HTR-8/SVneo (cell line): ENCODE results near the gene POLD1.

Experiments used
- DNase-seq: peaks from one replicate; pipeline ENCODE4 v3.0.0; 2011; ENCODE audit warnings: low spot score, mixed read lengths; ENCODE audit not compliant: insufficient read length
- FAIRE-seq: peaks from 2 replicates; lab custom pipeline; 2011; peaks lifted over from hg19 to GRCh38; lab: Jason Lieb, UNC

The POLD1 gene

DNA sequence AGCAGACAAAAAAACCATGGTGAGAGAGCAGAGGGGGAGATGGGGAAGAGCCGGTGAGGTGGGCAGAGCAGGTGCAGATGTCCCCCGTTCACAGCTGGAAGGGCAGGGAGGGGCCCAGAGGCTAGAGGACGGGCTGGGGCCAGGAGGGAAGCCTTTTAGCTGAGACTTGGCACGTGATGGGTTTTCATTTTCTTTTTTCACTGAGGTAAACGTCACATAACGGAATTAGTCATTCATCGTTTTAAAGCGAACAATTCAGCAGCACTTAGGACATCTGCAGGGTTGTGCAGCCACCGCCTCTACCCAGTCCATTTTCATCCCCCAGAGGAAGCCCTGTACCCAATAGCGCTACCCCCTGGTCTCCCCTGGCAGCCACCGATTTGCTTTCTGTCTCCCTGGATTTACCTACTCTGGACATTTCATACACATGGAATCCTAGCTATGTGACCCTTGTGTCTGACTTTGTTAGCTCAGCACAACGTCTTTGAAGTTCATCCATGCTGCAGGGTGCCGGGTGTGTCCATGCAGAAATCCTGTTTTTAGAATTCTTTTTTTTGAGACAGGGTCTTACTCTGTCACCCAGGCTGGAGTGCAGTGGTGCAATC lies 76.1 kb downstream of the POLD1 start:
- FAIRE-seq (no peak), DNase-seq (peak; percentile 72)

DNA sequence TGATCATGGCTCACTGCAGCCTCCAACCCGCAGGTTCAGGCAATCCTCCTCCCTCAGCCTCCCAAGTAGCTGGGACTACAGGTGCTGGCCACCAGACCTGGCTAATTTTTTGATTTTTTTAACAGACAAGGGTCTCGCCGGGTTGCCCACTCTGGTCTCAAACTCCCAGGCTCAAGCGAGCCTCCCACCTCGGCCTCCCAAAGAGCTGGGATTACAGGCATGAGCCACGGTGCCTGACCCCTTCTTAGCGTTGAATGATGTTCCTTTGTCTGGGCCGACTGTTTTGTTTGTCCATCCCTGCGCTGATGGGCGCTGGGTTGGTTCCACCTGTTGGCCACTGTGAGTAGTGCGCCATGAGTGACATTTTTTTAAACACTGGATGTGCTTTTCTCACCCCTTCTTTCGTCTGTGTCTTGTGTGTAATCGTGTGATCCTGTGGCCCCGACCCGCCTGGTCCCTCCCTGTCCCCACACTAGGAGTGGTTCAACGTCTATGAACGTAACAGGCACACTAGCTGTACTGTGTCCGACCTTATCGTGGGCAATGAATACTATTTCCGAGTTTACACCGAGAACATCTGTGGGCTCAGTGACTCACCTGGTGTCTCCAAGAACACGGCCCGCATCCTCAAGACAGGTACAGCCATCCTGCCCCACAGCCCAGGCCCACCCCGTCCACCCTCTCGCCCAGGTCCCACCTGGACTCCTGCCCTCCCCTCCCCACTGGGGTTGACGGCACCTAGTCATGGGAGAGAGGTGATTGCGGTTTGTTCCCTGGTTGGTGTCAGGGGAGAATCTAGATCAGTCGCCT lies 77.1 kb downstream of the POLD1 start:
- FAIRE-seq (peak; percentile 65), DNase-seq (peak; percentile 90)

DNA sequence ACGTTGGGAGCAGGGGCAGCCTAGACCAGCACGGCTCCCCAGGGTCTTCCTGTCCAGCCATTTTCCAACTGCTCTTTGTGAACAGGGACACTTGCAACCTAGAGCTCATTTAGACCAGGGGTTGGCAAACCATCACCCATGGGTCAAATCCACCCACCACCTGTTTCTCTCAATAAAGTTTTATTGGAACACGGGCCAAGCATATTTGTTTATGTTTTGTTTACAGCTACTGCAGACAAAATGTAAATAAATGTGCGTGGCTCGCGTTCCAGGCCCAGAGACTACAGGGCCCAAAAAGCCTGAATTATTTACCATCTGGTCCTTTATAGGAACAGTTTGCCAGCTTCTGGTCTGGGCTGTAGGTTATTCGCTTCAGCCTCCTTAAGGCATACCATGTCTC lies 78.8 kb downstream of the POLD1 start:
- DNase-seq (no peak), FAIRE-seq (no peak)

DNA sequence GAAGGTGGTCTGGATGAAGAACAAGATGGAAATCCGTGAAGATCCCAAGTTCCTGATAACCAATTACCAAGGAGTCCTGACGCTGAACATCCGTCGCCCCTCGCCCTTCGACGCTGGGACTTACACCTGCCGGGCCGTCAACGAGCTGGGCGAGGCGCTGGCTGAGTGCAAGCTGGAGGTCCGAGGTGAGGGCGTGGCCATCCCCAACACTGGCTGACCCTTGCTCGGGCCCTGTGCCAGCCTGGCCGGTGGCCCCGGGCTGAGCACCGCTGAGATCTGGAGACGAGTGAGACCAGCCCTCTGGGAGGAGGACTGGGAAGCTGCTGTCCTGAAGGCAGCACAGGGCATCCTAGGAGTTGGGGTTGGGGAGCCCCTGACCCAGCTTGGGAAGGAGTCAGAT lies 80.2 kb downstream of the POLD1 start:
- no peak for FAIRE-seq

DNA sequence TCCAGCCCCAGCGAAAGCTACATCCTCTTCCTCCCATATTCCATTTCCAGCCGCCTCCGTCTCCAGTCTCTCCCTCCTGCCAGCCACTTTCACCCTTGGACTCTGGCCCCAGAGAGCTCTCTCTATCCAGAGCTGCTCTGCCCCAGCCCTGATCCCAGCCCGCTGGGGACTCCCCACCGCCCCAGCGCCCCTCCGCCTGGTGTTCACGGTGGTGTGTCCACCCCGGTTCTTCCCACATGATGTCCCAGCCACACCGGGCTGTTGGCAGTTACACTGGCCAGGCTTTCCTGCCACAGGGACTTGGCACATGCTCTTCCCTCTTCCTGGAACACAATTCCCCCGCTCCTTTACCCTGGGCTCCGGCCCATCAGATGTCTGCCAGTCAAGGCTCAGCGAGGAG lies 80.9 kb downstream of the POLD1 start:
- no peak for FAIRE-seq

More for the DNA sequence above, 80.2 kb downstream of the POLD1 start:
- DNase-seq: no peak

DNA sequence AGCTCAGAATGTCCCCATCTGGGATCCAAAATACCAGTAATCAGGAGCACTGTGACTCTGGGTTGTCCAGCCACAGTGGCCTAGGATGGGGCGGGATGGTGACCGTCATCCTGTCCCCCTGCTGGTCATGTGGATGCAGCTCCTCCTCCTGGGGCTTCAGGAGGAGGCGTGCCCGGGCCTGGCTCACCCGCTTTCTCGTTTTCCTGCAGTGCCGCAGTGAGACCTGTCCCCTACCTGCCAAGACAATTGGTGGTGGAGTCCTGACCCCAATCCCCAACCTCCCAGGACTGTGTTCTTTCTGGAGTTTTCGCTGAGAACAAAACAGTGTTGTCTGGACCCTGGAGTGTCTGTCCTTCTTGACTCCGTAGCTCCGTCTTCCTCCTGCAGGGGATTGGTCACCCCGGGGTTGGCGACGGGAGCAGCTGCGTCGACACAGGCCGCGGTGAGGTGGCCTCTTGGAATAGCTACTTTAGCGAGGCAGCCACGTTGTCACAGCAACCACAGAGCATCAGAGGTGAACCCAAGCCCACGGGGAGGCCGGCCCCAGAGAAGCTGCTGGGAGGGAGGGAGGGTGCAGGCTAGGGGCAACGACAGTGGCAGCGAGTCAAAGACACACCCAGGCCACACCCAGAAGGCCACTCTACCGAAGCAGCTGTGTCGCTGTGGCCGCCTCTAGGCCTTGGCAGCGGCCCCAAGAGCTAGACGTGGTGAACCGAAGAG lies 82.0 kb downstream of the POLD1 start:
- DNase-seq (no peak), FAIRE-seq (no peak)

More for the DNA sequence above, 80.9 kb downstream of the POLD1 start:
- no peak for DNase-seq

DNA sequence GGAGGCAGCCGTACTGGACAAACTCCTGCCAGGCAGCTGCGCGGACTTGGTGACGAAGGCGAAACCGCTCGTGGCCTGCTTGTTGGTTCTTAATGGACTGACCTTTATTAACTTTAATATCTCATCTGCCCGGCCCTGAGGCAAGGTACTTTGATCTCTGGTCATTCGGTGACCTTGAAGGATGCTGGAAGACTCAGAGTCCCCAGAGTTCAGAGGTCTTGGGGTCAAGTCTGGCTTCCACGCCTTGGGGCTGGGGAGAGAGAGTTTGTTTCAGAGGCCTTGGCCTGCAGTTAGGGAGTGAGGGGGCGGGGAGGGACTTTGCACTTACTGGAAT lies 82.5 kb downstream of the POLD1 start:
- FAIRE-seq: no peak

DNA sequence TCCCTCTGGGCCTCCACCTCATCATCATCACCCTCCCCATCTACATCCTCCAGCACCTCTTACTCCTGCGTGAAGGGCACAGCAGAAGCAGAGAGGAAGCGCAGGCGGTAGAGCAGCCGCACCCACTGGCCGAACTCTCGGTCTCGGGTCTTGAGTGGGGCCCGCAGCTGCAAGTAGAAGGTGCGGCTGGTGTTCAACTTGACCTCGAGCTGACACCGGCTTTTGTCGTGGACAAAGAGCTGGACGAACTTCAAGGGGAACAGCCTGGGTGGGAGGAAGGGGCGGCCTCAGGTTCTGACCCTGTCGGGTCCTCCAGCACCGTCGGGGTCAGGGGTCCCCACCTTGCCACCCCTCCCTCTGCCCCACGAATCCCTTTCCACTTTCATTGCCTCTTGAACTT lies 83.4 kb downstream of the POLD1 start:
- DNase-seq (no peak), FAIRE-seq (no peak)

More for the DNA sequence above, 82.5 kb downstream of the POLD1 start:
- no peak for DNase-seq
